Dendritic cell treated with granulocyte-macrophage colony-stimulating factor and Interleukin-4, amounts not matched to agents 40 ng/mL and 50 ng/mL, for 4 days (primary cell): Measurements from ENCODE around the gene PLEKHG4.

Experiments used
- H3K27ac Mint-ChIP-seq: one replicate; pipeline ENCODE4 v1.8.0; 2022; ENCODE audit warnings: mild to moderate bottlenecking, mixed read lengths
- H3K27me3 Mint-ChIP-seq: one replicate; pipeline ENCODE4 v1.8.0; 2022; ENCODE audit warnings: mild to moderate bottlenecking, mixed read lengths
- H3K36me3 Mint-ChIP-seq: one replicate; pipeline ENCODE4 v1.8.0; 2022; ENCODE audit warnings: low read depth, mixed read lengths
- H3K4me1 Mint-ChIP-seq: one replicate; pipeline ENCODE4 v1.8.0; 2022; ENCODE audit warnings: low read depth, mixed read lengths
- H3K4me3 Mint-ChIP-seq: one replicate; pipeline ENCODE4 v1.8.0; 2022; ENCODE audit warnings: mild to moderate bottlenecking, moderate library complexity, mixed read lengths
- H3K9me3 Mint-ChIP-seq: one replicate; pipeline ENCODE4 v1.8.0; 2022; ENCODE audit warnings: mixed read lengths
- intact Hi-C: fragments of 100-400 bp; cut with micrococcal nuclease; formaldehyde crosslinking; loops from one replicate; pipeline ENCODE4 v1.15.0; 2022

PLEKHG4 gene

DNA sequence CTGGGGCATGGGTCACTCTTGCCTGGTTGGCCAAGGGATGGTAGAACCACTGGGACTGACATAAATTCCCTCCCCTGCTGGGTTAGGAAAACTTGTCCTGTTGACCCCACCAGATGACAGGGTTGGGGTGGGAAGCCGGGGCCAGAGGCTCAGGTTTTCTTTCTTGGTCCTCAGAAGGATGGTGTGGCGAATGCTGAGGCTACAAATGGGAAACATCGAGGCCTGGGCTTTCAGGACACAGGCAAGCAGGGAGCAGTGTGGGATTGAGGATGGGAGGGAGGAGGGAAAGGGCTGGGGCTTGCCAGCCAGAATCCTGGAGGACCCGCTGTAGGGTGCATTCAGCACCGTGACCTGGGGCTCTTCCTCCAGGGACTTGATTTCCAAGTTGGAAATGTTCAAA lies 14.5 kb upstream of the PLEKHG4 start:
- intact Hi-C loops, result no loop called here
- Mint-ChIP-seq H3K36me3 (no peaks in the 10 kb centered on the region), H3K27ac (no peak overlapping the region), H3K4me1 (peaks cover 5% of the 10 kb centered on the region), H3K4me3 (no peak overlapping the region), H3K9me3 (no peaks in the 10 kb centered on the region), H3K27me3 (peaks cover 41% of the 10 kb centered on the region)

DNA sequence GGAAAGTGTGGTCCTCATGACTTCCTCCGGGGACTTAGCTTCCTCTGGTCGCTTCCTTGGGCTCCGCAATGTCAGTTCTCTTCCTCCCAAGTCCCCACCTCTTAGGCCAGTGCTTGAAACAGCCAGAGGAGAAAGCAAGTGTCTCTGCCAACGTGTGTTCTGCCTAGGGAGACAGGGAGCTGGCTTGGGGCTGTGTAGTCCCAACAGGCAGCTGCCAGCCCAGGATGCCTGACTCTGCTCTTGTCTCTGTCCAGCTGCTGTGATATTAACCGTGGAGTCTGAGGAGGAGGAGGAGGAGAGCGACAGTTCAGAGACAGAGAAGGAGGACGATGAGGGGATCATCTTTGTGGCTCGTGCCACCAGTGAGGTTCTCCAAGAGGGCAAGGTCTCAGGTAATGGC lies 13.5 kb upstream of the PLEKHG4 start:
- no peak overlapping the region for H3K27ac Mint-ChIP-seq
- intact Hi-C loops, result no loop called here
- H3K4me1 Mint-ChIP-seq, result peaks cover 5% of the 10 kb centered on the region
- H3K9me3 Mint-ChIP-seq, result no peaks in the 10 kb centered on the region
- no peaks in the 10 kb centered on the region for H3K36me3 Mint-ChIP-seq
- peaks cover 41% of the 10 kb centered on the region for H3K27me3 Mint-ChIP-seq
- H3K4me3 Mint-ChIP-seq, result no peak overlapping the region

DNA sequence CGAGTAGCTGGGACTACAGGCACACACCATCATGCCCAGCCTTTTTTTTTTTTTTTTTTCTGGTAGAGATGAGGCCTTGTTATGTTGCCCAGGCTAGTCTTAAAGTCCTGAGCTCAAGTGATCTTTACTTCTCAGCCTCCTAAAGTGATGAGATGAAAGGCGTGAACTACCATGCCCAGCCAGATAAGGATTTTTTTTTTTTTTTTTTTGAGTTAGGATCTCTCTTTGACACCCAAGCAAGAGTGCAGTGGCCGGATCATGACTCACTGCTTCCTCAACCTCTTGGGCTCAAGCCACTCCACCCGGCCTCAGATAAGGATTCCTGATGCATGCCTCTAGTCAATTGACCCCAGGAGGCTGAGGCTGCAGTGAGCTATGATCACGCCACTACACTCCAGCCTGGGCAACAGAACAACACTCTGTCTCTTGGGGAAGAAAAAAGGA lies 11.2 kb upstream of the PLEKHG4 start:
- H3K27ac Mint-ChIP-seq, result no peak overlapping the region
- no peak overlapping the region for H3K4me3 Mint-ChIP-seq
- peaks cover 37% of the 10 kb centered on the region for H3K27me3 Mint-ChIP-seq
- no peaks in the 10 kb centered on the region for H3K36me3 Mint-ChIP-seq
- no peaks in the 10 kb centered on the region for H3K9me3 Mint-ChIP-seq
- peaks cover 5% of the 10 kb centered on the region for H3K4me1 Mint-ChIP-seq
- intact Hi-C loops, result no loop called here

DNA sequence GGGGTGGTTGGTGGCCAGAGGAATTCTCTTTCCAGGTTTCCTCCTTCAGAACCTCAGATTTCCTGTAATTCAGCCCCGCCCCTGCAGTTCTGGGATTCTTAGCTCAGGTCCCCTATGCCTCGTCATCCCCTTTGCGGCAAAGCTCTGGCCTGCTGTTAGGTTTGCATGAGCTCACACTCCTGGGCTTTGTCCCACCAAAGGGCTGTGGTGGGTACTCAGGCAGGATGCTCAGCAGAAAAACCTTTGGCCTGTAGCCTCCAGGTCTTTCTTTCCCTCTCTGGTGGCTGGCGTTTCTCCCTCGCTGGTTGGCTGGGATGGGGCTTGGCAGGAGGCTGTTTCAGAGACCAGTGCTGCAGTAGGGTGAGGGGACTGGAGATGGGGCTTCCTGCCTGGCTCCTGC lies 9.6 kb upstream of the PLEKHG4 start:
- Mint-ChIP-seq H3K27me3 (peaks cover 27% of the 10 kb centered on the region), H3K36me3 (no peaks in the 10 kb centered on the region), H3K9me3 (no peaks in the 10 kb centered on the region), H3K4me3 (no peak overlapping the region), H3K27ac (no peak overlapping the region), H3K4me1 (peaks cover 5% of the 10 kb centered on the region)
- intact Hi-C loops, result no loop called here

DNA sequence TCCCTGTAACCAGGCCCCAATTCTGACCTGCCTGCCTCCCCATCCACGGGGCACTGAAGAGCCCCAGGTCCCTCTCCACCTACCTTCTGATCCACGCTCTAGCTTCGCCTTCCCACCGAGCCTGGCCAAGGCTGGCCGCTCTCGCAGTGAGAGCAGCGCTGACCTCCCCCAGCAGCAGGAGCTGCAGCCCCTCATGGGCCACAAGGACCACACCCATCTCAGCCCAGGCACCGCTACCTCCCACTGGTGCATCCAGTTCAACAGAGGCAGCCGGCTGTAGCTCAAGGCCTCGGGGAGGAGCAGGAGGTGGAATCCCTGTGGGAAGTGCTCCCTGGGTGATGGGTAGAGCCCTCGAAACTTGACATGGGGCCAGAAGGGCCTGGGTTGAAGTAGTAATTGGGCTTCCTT lies 8.4 kb upstream of the PLEKHG4 start:
- intact Hi-C loops, result no loop called here
- H3K4me3 Mint-ChIP-seq, result no peak overlapping the region
- H3K4me1 Mint-ChIP-seq, result peaks cover 1% of the 10 kb centered on the region
- no peak overlapping the region for H3K27ac Mint-ChIP-seq
- no peaks in the 10 kb centered on the region for H3K36me3 Mint-ChIP-seq
- no peaks in the 10 kb centered on the region for H3K9me3 Mint-ChIP-seq
- H3K27me3 Mint-ChIP-seq, result peaks cover 16% of the 10 kb centered on the region

DNA sequence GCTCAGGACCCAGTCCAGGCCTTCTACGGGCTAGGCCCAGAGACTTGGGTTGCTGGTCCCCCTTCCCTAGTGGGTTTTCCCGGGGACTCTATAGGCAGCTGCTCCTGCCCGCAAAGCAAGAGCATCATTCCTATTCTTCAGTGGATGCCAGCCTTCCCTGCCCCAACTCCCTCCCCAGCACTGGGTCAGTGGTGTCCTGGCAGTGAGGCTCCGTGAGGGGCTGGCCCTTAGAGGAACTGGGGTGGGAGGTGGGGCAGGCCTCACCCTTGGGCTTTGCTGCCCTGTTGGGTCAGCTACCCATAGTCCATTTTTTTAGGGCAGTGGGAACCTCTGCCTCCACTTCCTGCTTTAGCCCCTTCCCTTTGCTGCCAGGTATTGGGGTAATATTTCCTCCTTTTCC lies 7.9 kb upstream of the PLEKHG4 start:
- intact Hi-C loops, result no loop called here
- Mint-ChIP-seq H3K27ac (no peak overlapping the region), H3K9me3 (no peaks in the 10 kb centered on the region), H3K4me3 (no peak overlapping the region), H3K27me3 (peaks cover 13% of the 10 kb centered on the region), H3K4me1 (peaks cover 3% of the 10 kb centered on the region), H3K36me3 (peaks cover 5% of the 10 kb centered on the region)

DNA sequence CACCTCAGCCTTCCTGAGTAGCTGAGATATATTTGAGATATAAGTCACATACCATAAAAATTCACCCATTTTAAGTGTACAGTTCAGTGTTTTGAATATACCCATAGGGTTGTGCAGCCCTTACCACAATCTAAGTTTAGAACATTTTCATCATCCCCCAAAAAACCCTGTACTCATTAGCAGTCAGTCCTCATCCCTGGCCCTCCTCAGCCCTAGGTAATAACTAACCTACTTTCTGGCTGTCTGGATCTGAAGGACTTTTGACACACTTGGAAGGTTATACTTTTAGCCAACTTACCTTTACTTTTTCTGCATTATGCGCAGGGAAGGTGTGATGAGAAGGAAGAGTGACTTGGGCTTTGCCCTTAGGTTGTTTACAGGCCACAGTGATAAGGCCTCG lies 4.0 kb upstream of the PLEKHG4 start:
- Mint-ChIP-seq H3K27ac (no peak overlapping the region), H3K4me3 (no peak overlapping the region), H3K9me3 (no peaks in the 10 kb centered on the region), H3K36me3 (peaks cover 8% of the 10 kb centered on the region), H3K4me1 (peaks cover 20% of the 10 kb centered on the region), H3K27me3 (peaks cover 2% of the 10 kb centered on the region)
- intact Hi-C loops, result loop anchor here (5.0 kb wide), 1 partner anchor 117 kb away; the partner anchor contains the start of gene TPPP3

DNA sequence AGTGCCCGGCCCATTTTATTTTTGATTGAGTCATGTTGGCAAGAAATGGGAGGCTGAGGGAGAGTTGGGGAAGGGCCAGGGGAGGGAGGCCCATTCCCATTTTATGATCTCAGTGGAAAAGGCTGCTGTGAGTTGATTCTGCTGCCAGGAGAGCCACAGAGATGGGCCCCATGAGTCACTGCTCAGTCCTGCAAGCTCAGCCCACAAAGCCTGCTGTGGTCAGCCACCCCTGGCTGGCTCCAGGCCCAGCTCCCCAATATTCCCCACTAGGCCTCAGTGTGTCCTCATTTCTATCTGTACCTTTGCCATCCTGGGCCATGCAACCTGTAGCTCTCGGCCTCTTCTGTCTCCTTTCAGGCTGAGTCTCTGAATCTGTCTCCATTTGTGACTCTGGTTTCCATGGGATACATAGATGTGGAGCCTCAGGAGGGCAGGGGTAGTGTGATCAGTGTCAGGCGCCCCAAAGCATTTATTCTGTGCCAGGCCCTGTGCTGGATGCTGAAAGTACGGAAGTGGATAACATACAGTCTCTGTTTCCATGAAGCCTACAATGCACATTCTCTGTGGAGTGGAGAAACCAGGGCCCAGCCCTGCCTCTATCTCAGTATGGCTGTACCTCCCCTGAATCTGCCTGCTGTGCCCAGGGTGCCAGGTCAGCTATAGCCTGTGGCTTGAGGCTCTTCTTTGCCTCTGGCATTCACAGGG lies 1.9 kb upstream of the PLEKHG4 start:
- H3K4me3 Mint-ChIP-seq, result peak overlapping the region; percentile 35
- H3K4me1 Mint-ChIP-seq, result peaks cover 20% of the 10 kb centered on the region
- intact Hi-C loops, result loop anchor here (5.0 kb wide), 1 partner anchor 115 kb away; the partner anchor contains the start of gene TPPP3
- peaks cover 8% of the 10 kb centered on the region for H3K36me3 Mint-ChIP-seq
- H3K9me3 Mint-ChIP-seq, result no peaks in the 10 kb centered on the region
- H3K27ac Mint-ChIP-seq, result no peak overlapping the region
- H3K27me3 Mint-ChIP-seq, result peaks cover 2% of the 10 kb centered on the region

DNA sequence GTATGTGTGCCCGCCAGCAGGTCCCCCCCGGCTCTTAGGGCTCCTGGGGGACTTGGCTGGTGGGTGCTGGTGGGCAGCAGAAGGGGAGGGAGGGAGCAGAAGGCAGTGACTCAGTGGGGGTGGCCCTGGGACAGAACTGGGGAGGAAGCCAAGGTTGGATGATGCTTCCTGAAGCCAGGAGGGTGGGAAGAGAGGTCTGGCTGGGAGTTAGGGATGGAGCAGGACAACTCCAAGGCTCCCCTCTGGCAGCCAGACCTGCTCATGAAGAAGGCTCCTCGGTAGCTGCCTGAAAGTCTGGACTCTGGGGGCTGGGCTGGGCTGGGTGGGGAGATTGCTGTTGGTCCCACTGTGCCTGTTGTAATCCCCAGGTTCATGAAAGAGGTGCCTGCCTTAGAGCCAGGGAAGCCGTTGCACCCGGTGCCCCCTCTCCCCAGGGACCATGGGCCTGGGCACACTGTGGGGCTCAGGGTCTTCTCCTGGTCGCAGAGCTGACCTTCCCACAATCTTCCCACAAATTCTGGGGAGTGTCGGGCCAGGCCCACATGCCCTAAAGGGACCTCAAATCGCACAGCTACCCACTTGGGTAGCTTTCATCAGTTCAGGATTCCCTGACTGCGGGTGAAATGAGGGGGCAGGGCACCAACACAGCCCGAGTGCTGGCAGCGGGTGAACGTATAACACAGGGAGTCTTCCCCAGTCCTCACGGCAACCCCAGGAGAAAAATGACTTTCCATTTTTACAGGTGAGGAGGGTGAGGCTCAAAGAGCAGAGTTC lies 1.1 kb upstream of the PLEKHG4 start:
- Mint-ChIP-seq H3K9me3 (no peaks in the 10 kb centered on the region), H3K27ac (peak overlapping the region; percentile 39), H3K4me1 (peaks cover 20% of the 10 kb centered on the region), H3K4me3 (peak overlapping the region; percentile 66), H3K36me3 (peaks cover 8% of the 10 kb centered on the region), H3K27me3 (peaks cover 2% of the 10 kb centered on the region)
- intact Hi-C loops, result loop anchor here (5.0 kb wide), 1 partner anchor 114 kb away; the partner anchor contains the start of gene TPPP3

DNA sequence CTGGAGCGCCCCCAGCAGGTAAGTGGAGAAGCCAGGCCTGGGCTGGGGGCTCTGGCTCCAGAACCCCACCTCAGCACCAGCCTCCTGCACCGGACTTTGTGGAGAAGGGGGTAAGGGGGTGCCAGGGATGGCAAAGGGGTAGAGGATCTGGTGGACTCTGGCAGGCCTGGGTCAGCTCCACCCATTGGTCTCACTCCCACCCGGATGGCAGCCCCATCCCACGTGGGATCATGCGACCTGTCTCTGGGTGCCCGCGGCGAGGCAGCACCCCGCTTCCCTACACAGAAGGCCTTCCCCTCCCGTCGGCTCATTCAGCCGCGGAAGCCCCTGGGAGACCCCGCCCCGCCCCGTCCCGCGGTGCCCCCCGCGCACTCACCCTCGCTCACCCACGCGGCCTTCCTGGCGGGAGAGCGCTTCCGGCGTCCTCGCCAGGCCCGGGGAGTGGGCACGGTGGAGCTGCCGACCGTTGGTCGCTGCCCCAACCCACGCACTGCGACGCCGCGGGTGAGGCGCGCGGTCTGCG lies 498 bp upstream of the PLEKHG4 start:
- Mint-ChIP-seq H3K4me3 (peak overlapping the region; percentile 66), H3K27me3 (peaks cover 5% of the 10 kb centered on the region), H3K36me3 (peaks cover 8% of the 10 kb centered on the region), H3K9me3 (no peaks in the 10 kb centered on the region), H3K4me1 (peaks cover 20% of the 10 kb centered on the region), H3K27ac (peak overlapping the region; percentile 39)
- intact Hi-C loops, result loop anchor here (5.0 kb wide), 1 partner anchor 113 kb away; the partner anchor contains the start of gene TPPP3

DNA sequence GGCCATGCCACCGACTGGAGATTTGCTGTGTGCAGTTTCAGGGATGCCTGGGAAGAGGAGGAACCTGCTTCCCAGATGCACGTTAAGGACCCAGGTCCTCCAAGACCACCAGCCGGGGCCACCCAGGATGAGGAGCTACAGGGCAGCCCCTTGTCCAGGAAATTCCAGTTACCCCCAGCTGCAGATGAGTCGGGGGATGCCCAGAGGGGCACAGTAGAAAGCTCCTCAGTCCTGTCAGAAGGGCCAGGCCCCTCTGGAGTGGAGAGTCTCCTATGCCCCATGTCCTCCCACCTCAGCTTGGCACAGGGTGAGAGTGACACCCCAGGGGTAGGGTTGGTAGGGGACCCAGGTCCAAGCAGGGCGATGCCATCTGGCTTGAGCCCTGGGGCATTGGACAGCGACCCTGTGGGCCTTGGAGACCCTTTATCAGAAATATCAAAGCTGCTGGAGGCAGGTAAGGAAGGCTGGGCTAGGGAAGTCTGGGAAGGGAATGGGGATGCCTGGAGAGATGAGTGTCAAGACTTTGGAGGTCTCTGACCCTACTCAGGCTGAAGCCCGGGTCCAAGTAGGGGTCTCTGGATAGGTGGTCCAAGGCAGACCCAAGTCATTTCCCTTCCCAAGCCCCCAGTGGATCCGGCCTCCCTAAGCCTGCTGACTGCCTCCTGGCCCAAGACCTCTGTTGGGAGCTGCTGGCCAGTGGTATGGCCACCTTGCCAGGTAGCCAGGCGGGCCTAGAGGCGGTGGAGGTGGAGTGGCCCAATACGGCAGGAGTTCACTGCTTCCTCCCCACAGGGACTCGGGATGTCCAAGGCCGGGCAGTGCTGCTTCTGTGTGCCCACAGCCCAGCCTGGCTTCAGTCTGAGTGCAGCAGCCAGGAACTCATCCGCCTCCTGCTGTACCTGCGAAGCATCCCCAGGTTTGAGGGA lies 1.0 kb downstream of the PLEKHG4 start:
- peaks cover 20% of the 10 kb centered on the region for H3K4me1 Mint-ChIP-seq
- no peaks in the 10 kb centered on the region for H3K9me3 Mint-ChIP-seq
- H3K4me3 Mint-ChIP-seq, result no peak overlapping the region
- intact Hi-C loops, result no loop called here
- H3K27me3 Mint-ChIP-seq, result peaks cover 5% of the 10 kb centered on the region
- peaks cover 8% of the 10 kb centered on the region for H3K36me3 Mint-ChIP-seq
- no peak overlapping the region for H3K27ac Mint-ChIP-seq

DNA sequence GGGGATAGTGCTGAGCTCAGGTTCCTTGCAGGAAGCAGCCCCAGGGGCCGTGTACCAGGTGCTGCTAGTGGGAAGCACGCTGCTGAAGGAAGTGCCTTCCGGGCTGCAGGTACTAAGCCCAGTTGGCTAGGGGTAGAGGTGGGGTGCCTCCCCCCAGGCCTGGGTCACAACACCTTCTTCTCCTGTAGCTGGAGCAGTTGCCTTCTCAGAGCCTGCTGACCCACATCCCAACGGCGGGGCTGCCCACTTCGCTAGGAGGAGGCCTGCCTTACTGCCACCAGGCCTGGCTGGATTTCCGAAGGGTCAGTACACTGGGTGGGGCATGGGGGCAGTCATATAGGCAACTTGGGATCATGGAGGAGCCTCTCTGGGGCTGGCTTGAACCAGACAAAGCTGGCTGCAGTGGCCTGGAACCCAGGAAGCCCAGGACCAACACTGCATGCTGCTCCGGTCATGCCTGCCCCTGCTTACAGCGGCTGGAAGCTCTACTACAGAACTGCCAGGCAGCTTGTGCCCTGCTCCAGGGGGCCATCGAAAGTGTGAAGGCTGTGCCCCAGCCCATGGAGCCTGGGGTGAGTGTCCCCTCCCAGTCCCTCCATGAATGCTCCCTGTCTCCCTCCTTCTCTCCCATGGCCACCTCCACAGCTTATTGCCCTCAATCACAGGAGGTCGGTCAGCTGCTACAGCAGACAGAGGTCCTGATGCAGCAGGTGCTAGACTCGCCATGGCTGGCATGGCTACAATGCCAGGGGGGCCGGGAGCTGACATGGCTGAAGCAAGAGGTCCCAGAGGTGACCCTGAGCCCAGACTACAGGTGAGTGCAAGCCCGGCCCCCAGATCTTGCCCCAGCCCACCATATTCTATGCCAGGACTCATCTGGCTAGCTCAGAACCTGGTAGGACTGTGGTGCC lies 2.5 kb downstream of the PLEKHG4 start:
- Mint-ChIP-seq H3K9me3 (no peaks in the 10 kb centered on the region), H3K36me3 (no peaks in the 10 kb centered on the region), H3K27me3 (peaks cover 5% of the 10 kb centered on the region), H3K27ac (no peak overlapping the region), H3K4me3 (no peak overlapping the region), H3K4me1 (peaks cover 15% of the 10 kb centered on the region)
- intact Hi-C loops, result no loop called here

DNA sequence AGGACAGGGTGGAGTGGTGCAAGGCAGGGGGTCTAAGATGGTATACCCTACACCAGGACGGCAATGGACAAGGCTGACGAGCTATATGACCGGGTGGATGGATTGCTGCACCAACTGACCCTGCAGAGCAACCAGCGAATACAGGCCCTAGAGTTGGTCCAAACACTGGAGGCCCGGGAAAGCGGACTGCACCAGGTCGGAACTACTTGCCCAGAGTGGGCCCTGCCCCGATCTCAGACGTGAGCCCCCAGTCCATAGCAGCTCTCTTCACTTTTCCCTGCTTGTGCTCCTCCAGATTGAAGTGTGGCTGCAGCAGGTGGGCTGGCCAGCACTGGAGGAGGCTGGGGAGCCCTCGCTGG lies 3.1 kb downstream of the PLEKHG4 start:
- H3K9me3 Mint-ChIP-seq, result no peaks in the 10 kb centered on the region
- no peak overlapping the region for H3K4me3 Mint-ChIP-seq
- no peak overlapping the region for H3K27ac Mint-ChIP-seq
- intact Hi-C loops, result no loop called here
- H3K36me3 Mint-ChIP-seq, result no peaks in the 10 kb centered on the region
- peaks cover 13% of the 10 kb centered on the region for H3K4me1 Mint-ChIP-seq
- H3K27me3 Mint-ChIP-seq, result peaks cover 5% of the 10 kb centered on the region
